GM23338 (cell line): Measurements from ENCODE around the gene UTS2R.

Source experiments
- CREB1 ChIP-seq: fragments of 250-450 bp; sonication (Bioruptor Pico); IDR thresholded peaks from 2 replicates; pipeline ENCODE4 v1.5.0; 2020; ENCODE audit warnings: low read depth, mild to moderate bottlenecking, moderate library complexity
- CTCF ChIP-seq, 2 experiments: fragments of 200-600 bp in 1 of 2; sonication (generic) in 1 of 2; conservative IDR thresholded peaks; 2 replicates each; pipeline versions ENCODE4 v1.5.1 to v1.6.1; 2016 to 2017; ENCODE audit warnings: antibody characterized with exemption in 2 of 2, low read depth in 2 of 2, mild to moderate bottlenecking in 2 of 2, moderate library complexity in 1 of 2
- POLR2AphosphoS5 ChIP-seq: IDR thresholded peaks from 2 replicates; pipeline ENCODE4 v1.6.1; 2016; ENCODE audit warnings: antibody characterized with exemption, low read depth
- REST ChIP-seq: IDR thresholded peaks from one replicate; pipeline ENCODE4 v1.6.1; 2018; ENCODE audit warnings: antibody characterized with exemption; ENCODE audit not compliant: unreplicated experiment

GRCh38 chr17:82369211-82369610 lies 2.4 kb upstream of the UTS2R start:
- TF ChIP-seq CTCF (conservative IDR thresholded peaks at IDR 0.05; ENCODE audit: low read depth in 2 of 2) (no peak), REST (no peak), CREB1 (CRISPR knock-in tag) (no peak), POLR2AphosphoS5 (no peak)
